ENCODE measurements around the gene CACNA1I. TPM values are rescaled to one million over a fixed set of nuclear protein-coding genes. Genes with fewer than 3 reads are reported as not detected.

The CACNA1I gene
- total RNA-seq, 2 donors from 2014 or later, result 0.27 to 1.4 TPM

GRCh38 chr22:39718921-39719475, 148.4 kb downstream of the CACNA1I start:
- Mint-ChIP-seq H3K9me3 (peaks cover 0 to 8% of the 10 kb centered on the region in 2 donors), H3K27ac (peak overlapping the region; percentile 4 to 50), H3K36me3 (peaks cover 0 to 8% of the 10 kb centered on the region in 2 donors)
- DNase-seq (ENCODE audit: low spot score in 2 of 2) (no peak), ATAC-seq (no peak)

- no peak for DNase-seq (ENCODE audit: low spot score in 2 of 2)
- ATAC-seq, result no peak
- Mint-ChIP-seq H3K27ac (peak overlapping the region in 1 of 2 donors; percentile 50), H3K36me3 (peaks cover 0 to 8% of the 10 kb centered on the region in 2 donors), H3K9me3 (peaks cover 0 to 8% of the 10 kb centered on the region in 2 donors)
These were observed 149.3 kb downstream of the CACNA1I start for GRCh38 chr22:39719559-39720450.

- Mint-ChIP-seq H3K27ac (no peak overlapping the region), H3K36me3 (peaks cover 0 to 8% of the 10 kb centered on the region in 2 donors), H3K9me3 (peaks cover 0 to 8% of the 10 kb centered on the region in 2 donors)
- ATAC-seq (peak; percentile 54 to 74), DNase-seq (ENCODE audit: low spot score in 2 of 2) (no peak)
These were observed 150.9 kb downstream of the CACNA1I start for GRCh38 chr22:39721206-39722031.

- Mint-ChIP-seq H3K36me3 (peaks cover 0 to 8% of the 10 kb centered on the region in 2 donors), H3K9me3 (peaks cover 0 to 8% of the 10 kb centered on the region in 2 donors), H3K27ac (no peak overlapping the region)
- ATAC-seq, result no peak
- no peak for DNase-seq (ENCODE audit: low spot score in 2 of 2)
These were observed 151.4 kb downstream of the CACNA1I start for GRCh38 chr22:39722032-39722325.

DNA sequence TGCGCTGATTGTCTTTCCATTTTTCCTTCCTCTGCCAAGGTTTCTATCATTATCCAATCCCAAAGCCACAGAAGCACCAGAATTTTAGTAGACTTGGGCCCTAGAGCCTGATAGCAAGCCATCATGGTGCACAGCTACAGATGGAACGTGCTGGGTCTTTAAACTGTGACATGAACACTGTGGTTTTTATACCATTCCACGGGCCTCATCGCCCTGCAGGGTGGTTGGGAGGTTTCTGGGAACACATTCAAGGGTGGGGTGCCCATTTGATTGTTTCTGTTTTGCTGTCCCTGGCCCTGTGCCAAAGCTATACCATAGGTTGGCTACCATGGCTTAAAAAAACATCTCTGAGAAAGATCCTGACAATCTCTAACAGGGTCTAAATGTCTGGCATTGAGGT, 151.9 kb downstream of the CACNA1I start:
- no peak for ATAC-seq
- H3K9me3 Mint-ChIP-seq, result peaks cover 0 to 8% of the 10 kb centered on the region in 2 donors
- H3K27ac Mint-ChIP-seq, result no peak overlapping the region
- H3K36me3 Mint-ChIP-seq, result peaks cover 0 to 8% of the 10 kb centered on the region in 2 donors
- DNase-seq (ENCODE audit: low spot score in 2 of 2), result no peak

DNA sequence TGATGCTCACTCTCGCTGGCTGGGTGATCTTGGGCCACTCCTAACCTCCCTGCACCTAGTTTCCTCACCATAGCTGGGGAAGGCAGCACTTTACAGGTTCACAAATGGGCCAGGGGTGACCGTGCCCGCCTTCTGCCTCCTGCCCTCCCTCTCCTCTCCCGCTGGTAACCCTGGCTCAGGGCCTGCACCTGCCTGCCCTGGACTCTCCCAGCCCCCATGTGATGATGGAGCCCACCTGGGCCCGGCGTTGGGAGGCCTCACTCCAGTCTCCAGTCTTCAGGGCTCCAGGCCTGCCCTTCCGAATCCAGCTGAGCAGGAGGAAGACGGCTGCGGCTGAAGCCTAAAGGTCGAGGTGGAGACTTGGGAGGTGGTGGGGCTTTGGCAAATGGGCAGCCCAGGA, 152.9 kb downstream of the CACNA1I start:
- Mint-ChIP-seq H3K36me3 (peaks cover 0 to 8% of the 10 kb centered on the region in 2 donors), H3K27ac (no peak overlapping the region), H3K9me3 (peaks cover 0 to 8% of the 10 kb centered on the region in 2 donors)
- ATAC-seq (no peak), DNase-seq (ENCODE audit: low spot score in 2 of 2) (no peak)

DNA sequence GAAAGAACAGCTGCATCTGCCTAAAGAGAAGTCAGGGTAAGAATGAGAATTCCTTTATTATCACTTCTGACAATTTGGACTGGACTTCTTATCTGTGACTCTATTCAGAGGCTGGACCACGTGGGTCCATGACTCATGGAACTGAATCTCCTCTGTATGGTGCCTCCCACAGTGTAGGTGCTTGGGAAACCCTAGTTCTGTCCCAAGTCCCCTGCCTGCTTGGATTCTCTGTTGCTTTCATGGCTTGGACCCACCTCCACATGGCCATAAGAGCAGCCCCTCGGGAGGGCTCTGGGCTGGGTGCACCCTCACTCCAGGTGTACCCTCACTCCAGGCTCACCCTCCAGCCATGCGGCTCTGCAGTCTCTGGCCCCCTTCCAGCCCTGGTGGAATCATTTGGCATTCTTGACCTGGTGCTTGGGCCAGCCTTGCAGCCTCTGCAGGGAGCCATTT, 153.4 kb downstream of the CACNA1I start:
- no peak overlapping the region for H3K27ac Mint-ChIP-seq
- H3K9me3 Mint-ChIP-seq, result peaks cover 0 to 8% of the 10 kb centered on the region in 2 donors
- peaks cover 0 to 8% of the 10 kb centered on the region in 2 donors for H3K36me3 Mint-ChIP-seq
- DNase-seq (ENCODE audit: low spot score in 2 of 2), result no peak
- no peak for ATAC-seq

DNA sequence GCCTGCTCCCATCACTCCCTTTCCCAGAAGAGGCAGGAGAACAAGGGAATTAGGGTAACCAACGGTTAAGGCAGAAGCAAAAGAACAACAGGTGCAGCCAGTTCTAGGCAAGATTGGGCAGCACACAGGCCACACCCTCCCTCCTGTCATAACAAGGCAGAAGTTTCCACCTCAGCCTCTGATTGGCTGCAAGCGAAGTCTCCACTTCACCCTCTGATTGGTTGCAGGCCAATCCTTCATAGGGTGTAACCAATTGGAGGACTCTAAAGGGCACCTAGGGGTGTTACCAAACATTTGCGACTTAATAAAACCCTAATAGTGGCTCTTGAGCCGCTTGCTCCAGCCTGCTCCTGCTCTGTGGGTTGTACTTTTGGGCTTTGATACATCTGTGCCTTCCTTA, 153.8 kb downstream of the CACNA1I start:
- DNase-seq (ENCODE audit: low spot score in 2 of 2), result no peak
- H3K9me3 Mint-ChIP-seq, result peaks cover 0 to 8% of the 10 kb centered on the region in 2 donors
- ATAC-seq, result no peak
- peaks cover 0 to 8% of the 10 kb centered on the region in 2 donors for H3K36me3 Mint-ChIP-seq
- peak overlapping the region in 1 of 2 donors; percentile 52 for H3K27ac Mint-ChIP-seq

GRCh38 chr22:39724857-39725256, 154.3 kb downstream of the CACNA1I start:
- no peak for ATAC-seq
- Mint-ChIP-seq H3K27ac (peak overlapping the region in 1 of 2 donors; percentile 52), H3K9me3 (peaks cover 0 to 8% of the 10 kb centered on the region in 2 donors), H3K36me3 (peaks cover 0 to 8% of the 10 kb centered on the region in 2 donors)
- DNase-seq (ENCODE audit: low spot score in 2 of 2), result no peak

DNA sequence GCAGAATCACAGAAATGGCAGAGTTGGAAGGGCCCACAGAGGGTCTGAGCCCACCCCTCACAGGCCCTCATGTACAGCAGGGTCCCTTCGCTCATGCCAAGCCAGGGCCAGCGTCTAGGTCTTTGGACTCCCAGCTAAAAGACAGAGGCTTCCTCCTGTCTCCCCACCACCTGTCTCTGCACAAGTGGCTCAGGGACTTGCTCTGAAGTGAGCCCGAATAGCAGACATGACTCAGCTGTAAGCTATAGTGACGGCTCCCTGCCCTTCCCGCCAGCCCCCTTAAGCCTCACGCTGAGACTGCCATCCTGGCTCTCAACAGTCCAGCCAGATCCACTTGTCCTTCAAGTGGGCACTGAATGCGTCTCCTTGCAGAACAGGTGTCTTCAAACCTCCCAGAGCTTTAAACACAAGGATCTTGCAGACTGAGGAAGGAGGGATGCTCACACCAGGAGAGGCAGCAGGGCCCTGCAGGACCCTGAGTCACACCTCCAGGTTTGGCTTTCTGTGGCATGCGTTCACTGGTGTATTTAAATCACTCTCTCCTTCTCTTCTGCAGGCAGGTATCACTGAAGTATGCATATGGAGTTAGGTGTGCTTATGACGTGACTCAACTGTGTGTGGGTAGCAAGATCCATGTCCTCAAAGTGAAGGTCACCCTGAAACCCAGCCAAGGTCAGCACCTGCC, 154.9 kb downstream of the CACNA1I start:
- ATAC-seq, result no peak
- no peak for DNase-seq (ENCODE audit: low spot score in 2 of 2)
- peaks cover 0 to 8% of the 10 kb centered on the region in 2 donors for H3K9me3 Mint-ChIP-seq
- H3K36me3 Mint-ChIP-seq, result peaks cover 0 to 8% of the 10 kb centered on the region in 2 donors
- H3K27ac Mint-ChIP-seq, result no peak overlapping the region

- H3K9me3 Mint-ChIP-seq, result peaks cover 0 to under 1% of the 10 kb centered on the region in 2 donors
- DNase-seq (ENCODE audit: low spot score in 2 of 2) (no peak), ATAC-seq (no peak)
- H3K36me3 Mint-ChIP-seq, result peaks cover 0 to 1% of the 10 kb centered on the region in 2 donors
- H3K27ac Mint-ChIP-seq, result no peak overlapping the region
These were observed 157.0 kb downstream of the CACNA1I start for GRCh38 chr22:39727541-39727940.

DNA sequence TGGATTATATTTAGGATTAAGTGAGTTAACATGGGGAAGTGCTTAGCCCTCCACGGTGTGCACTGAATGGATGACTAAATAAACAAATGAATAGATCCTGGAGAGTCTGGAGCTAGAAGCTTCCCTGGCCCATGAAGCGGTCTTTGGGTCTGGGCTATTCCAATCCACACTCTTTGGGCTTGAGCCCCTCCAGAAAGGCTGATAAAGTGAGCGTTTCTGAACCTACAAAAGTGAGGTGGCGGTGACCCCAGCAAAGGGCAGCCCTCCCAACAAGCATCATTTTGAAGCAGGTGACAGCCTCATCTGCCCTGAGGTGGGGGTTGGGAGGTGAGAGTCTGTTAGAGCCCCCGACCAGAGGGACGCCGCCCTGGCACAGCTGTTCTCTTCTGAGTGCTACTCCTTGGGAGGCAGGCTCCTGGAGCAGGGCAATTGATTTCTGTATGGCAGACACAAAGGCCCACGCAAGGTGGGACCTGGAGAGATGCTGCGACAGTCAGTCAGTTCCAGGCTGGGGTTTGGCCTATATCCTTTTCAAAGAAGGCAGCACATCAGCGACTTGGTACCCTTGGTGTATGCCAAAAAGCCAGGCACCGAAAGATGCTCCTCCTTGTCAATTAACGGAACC, 157.8 kb downstream of the CACNA1I start:
- no peaks in the 10 kb centered on the region for H3K36me3 Mint-ChIP-seq
- no peak for ATAC-seq

DNA sequence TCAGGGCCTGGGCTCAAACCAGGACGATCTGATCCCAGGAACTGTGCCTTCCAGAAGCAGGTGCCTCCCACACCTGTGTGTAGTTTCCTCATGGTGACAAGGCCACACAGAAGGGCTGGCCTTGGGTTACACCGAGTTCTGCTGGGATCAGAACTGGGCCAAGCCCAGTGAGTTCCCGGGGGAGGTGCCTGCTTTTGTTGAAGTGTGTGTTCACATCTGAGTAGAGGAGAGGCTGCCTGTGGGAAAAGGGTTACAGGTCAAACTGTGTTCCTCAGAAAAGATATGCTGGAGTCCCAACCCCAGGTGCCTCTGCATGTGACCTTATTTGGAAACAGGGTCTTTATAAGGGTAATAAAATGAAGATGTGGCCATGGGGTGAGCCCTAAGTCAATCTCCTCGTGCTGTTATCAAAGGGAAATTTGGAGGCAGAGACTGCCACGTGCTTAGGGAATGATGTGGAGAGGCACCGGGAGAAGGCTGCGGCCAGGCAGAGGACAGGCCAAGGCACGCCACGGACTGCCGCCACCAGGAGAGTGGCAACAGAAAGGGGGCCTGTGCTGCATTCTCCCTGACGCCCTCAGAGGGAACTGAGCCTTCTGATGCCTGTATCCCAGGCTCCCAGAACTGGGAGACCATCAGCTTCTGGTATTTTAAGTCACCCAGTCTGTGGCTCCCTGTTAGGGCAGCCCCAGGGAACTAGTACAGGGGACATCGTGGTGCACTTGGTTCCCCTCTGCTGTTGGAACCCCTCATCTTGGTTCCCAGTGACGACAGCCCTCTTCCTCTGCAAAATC, 158.8 kb downstream of the CACNA1I start:
- Mint-ChIP-seq H3K36me3 (no peaks in the 10 kb centered on the region), H3K9me3 (no peaks in the 10 kb centered on the region), H3K27ac (no peak overlapping the region)
- ATAC-seq (no peak), DNase-seq (ENCODE audit: low spot score in 2 of 2) (no peak)

More for the DNA sequence above, 157.8 kb downstream of the CACNA1I start:
- no peak for DNase-seq (ENCODE audit: low spot score in 2 of 2)
- Mint-ChIP-seq H3K27ac (no peak overlapping the region), H3K9me3 (no peaks in the 10 kb centered on the region)

GRCh38 chr22:39731481-39731880, 160.9 kb downstream of the CACNA1I start:
- no peak for DNase-seq (ENCODE audit: low spot score in 2 of 2)
- ATAC-seq, result no peak
- Mint-ChIP-seq H3K36me3 (no peaks in the 10 kb centered on the region), H3K27ac (no peak overlapping the region), H3K9me3 (no peaks in the 10 kb centered on the region)

- no peaks in the 10 kb centered on the region for H3K36me3 Mint-ChIP-seq
- no peak for DNase-seq (ENCODE audit: low spot score in 2 of 2)
- no peaks in the 10 kb centered on the region for H3K9me3 Mint-ChIP-seq
- H3K27ac Mint-ChIP-seq, result no peak overlapping the region
- no peak for ATAC-seq
These were observed 161.5 kb downstream of the CACNA1I start for GRCh38 chr22:39731881-39732555.

Measured in activated naive CD4-positive, alpha-beta T cell treated with anti-CD3 and anti-CD28 coated beads, Interleukin-2, amount 50 U/mL, for 72 hours (primary cell).